Stimulated activated CD8-positive, alpha-beta memory T cell treated with anti-CD3 and anti-CD28 coated beads, Interleukin-7, amount 100 ng/mL, for 1 hour (primary cell): ENCODE data around the gene HMGXB3.
A peak's percentile ranks its signal among the peaks of the same experiment; 100 is the strongest.

ENCODE experiments used
- DNase-seq, 2 donors: peaks; one replicate each; pipeline ENCODE4 v3.0.0-alpha.2; 2020; ENCODE audit warnings: low read depth in 2 of 2

HMGXB3 gene

DNA sequence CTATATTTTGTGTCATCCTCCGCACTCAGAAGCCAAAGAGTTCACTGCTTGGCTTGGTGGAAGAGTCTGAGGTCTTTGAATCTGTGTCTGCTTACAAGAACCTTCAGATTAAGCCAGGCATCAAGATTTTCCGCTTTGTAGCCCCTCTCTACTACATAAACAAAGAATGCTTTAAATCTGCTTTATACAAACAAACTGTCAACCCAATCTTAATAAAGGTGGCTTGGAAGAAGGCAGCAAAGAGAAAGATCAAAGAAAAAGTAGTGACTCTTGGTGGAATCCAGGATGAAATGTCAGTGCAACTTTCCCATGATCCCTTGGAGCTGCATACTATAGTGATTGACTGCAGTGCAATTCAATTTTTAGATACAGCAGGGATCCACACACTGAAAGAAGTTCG lies 19.3 kb upstream of the HMGXB3 start:
- DNase-seq = no peak

DNA sequence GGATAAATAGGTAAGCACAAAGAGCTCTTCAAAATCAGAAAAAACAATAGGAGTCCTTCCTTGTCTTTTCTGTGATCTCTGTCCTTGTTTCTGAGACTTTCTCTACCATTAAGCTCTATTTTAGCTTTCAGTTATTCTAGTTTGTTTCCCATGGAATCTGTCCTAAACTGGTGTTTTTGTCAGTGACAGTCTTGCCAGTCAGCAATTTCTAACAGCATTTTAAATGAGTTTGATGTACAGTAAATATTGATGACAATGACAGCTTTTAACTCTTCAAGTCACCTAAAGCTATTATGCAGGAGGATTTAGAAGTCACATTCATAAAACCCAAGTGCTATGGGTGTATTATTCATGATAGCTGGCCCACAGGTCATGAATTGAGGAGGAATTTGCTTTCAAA lies 18.0 kb upstream of the HMGXB3 start:
- no peak for DNase-seq

DNA sequence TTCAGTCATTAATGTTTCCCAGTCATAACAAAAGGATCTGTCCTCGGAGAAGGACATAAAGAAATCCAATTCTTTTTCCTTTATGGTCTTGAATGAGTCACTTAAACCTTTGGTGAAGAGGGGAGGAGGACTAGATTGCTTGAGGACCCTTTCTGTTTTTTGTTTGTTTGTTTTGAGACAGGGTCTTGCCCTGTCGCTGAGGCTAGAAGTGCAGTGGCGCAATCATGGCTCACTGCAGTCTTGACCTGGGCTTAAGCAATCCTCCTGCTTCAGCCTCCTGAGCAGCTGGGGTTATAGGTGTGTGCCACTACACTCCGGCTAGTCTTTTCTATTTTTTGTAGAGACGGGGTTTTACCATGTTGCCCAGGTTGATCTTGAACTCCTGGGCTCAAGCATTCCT lies 12.4 kb upstream of the HMGXB3 start:
- DNase-seq = no peak

DNA sequence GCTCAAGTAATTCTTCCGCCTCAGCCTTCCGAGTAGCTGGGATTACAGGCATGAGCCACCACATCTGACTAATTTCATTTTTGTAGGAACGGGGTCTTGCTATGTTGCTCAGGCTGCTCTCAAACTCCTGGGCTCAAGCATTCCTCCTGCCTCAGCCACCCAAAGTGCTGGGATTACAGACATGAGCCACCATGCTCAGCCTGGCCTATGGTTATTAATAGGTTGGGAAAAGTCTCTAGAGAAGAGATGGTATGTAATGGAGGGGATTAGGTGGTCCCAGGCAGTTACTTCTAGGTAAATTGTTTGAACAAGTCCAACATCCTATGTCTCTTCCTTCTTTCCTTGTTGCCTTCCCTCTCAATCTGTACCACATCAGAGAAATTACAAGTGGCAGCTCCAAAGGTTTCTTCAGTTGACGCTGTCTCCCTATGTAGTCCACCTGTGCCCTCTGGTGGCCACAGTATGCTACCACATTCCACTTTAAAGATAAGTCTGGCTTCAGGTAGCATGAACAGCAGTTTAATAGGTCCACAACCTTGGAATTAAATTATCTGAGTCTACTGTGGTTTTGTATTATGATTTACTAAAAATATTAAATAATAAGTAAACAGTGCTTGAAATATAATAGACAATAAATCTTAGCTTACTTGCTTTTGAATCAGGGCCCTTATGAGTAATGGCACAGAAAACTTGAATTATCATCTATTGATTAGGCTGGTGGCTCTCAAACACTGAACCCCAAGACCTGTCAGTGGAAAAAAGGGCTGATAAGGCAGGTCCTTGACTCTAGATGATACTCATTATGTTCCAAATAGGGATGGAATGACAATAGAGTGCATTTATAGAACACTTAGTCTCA lies 9.8 kb upstream of the HMGXB3 start:
- peak; percentile 9 to 41 for DNase-seq

DNA sequence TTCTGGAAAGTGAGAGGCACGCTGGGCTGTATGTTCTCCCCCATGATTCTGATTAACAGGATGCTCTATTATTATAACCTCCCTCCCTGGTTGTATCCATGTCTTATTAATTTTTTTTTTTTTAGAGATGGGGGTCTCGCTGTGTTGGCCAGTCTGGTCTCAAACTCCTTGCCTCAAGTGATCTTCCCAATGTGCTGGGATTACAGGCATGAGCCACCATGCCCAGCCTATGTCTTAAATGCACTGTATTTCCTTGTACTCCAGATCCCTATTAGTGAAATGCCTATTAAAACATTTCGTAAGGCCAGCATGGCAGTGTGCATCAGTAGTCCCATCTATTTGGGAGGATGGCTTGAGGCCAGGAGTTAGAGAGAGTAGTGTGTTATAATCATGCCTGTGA lies 7.1 kb upstream of the HMGXB3 start:
- DNase-seq = no peak

DNA sequence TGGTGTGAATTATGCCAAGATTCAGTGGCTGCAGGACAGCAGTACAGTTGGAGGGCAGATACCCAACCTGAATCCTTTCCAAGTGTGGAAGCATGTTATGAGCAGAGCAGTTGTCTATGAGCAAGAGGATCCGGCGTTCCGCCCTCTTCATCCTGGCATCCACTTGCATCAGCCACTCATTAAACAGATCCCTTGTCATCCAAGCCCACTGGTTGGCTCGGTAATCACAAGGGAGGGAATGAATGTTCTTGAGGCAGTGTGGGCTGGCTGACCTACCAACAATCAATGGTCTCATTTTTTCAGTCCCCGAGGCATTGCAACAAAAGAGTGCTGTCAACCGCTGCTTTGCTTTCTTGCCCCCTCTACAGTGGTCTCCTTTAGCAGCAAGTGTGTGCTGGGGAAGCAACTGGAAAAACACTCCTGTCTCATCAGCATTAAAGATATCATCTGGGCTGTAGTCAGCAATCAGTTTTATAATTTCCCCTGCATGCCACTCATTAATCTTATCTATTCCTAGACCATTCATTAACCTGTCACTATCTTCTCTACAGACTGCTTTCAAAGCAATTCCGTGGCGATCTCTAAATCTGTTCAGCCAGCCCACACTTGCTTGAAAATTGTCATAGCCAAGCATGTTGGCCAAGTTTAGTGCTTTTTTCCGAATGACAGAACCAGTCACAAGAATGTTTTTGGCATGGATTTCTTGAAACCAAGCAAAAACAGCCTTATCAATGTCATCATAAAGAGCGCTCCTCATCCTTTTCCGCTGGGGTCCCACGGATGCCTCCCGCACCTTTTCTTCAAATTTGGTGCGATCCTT lies 4.9 kb upstream of the HMGXB3 start:
- DNase-seq = no peak

DNA sequence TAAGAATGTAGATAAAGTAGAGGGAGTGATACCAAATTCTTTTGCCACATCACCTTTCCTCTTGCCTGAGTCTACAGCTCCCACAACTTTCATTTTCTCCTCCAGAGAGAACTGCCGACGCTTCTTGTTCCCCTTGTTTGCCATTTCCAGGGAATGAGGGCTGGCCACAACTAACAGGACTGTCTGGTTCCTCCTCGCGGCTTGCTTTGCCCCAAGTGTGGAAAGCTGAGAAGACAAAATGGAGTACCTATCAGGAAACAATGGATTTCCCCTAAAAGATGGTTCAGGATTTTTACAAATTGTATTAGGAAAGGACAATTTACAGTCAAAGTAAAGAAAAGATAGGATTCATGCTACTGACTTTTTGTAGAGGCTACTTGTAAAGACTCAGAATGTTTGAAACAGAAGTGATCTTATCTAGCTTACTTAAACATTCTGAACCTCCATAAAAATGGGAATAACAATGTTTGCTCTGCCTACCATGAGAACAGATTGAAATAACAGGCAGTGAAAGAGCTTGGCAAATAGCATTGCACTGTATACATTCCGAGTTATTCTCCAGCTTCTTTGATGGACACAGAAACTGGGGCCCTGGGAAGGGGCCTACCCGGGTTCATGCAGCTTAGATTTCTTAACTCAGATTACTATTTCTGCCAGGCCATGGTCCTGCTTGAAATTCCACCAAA lies 4.2 kb upstream of the HMGXB3 start:
- DNase-seq = no peak

DNA sequence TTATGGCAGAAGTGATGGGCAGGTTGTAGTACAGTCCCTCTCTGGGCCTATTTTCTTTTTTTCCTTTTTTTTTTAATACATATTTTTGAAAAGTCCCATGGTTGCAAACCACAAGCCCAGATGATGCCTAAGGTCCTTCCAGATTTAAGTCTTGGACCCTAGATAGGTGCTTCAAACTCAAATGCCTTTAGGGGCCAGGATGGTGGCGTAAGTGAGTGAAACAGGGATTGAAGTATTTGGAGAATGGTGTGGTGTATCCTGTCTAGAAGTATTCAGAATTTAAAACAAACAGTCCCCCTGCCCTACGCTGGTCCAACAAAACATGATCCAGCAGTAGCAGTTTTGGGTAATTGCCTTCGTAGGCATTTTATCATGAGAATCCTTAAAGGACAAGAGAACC lies 2.3 kb upstream of the HMGXB3 start:
- DNase-seq = no peak

DNA sequence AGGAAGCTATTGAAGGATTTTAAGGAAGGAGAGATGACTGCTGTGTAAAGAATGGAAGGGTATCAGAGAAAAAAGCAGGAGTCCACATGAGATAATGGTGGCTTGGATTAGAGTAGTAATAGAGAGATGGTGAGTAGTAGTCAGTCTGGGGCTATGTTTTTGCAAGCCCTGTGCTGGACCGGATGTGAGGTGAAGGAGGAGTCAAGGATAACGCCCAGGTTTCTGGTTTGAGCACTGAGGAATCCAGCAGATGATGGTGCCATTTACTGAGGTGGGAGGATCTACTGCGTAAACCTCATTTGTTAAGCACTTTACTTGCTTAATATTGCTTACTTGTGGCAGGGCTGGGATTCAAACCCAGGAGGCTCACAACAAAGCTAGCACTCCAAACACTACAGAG lies 1.2 kb upstream of the HMGXB3 start:
- no peak for DNase-seq

DNA sequence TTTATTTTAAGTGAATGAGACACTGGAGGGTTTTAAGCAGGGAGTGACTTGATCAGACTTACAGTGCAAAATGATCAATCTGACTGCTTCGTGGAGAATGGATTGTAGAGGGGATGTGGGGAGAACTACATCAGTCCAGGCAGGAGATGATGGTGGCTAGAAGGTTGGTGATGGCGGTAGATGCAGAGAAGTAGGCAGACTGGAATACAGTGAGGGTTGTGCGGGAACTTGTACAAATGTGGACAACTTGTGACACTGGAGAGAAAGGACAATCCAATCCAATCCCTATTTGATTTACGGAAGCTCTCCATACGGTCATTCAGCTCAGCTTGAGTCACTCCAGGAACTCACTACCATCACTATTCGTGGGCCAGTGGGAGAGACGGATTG lies 678 bp upstream of the HMGXB3 start:
- DNase-seq = no peak

DNA sequence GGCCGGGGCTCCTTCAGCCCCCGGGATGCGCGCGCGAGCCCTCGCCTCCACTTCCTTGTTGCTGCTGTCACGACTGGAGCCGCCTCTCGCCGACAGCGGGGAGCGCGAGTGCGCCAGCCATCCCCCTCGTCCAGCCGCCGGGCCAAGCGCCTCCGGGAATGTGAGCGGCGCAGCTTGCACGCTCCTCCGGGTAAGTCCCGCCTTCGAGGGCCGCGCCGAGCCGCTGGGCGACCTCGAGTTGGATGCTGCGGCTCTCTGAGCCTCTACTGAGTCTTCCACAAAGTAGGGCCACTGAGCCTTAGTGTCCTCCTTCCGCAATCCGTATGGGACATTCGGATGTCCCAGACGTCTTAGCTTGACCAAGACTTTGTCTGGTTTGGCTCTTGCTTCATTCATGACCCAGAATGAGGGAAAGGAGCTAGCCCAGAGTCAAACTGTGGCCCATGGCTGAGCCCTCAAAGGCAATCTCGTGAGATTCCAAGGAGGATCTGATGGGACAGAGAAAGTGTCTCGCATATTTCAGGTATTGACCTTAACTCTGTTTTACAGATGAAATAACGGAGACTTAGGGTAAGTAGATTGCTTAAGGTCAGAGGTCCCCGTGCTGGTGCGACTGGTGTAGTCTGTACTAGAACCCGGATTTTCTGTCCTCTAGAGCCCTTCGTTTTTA lies 586 bp downstream of the HMGXB3 start:
- peak in 1 of 2 donors; percentile 2 for DNase-seq

DNA sequence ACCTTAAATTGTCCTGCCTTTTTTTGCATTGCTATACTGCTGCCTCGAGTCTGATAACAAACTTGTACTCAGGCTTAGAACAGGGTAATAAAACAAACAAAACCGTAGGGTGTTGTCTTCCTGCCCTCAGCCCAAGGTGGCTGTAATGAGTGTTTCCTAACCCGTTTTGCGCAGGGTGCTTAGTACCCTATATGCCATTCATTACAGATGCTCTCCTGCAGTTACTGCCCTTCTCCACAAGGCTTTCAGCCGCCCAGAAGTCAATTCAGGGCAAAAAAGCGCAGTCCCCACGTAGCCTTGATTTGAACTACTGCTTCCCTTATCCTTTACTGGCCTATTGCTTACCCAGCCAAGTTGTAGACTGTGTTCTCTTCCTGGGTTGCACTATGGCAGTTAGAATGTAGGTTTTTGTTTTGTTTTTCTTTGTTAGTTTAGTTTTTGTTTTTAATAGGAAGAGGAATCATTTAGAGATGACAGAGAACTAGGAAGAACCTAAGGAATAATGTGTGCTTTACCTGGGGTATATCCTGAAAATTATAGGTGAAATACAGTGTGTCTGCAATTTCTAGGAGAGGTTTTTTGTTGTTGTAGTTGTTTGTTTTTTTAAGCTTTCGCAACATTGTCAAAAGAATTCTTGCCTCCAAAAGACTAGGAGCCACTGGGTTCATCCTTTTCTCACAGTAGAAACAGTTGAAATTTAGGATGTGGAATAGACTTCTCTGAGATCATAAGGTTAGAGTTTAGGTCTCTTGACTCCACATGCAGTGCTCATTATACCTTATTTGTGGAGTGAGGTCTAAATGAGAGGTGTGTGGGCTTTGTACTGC lies 1.3 kb downstream of the HMGXB3 start:
- peak; percentile 5 to 29 for DNase-seq

DNA sequence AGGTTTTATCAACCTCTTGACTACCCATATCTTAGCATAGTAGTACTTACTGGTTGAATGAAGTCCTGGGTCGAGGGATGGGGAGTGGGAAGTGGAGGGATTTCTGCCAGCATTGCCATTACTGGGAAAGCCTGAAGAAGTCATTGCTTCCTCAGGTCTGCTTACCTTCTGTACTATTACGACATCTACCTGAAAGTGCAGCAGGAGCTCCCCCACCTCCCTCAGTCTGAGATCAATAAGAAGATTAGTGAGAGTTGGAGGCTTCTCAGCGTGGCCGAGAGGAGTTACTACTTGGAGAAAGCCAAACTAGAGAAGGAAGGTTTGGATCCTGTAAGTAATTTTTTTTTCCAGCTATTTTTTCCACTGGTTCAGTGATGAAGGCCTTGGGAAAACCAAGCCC lies 5.8 kb downstream of the HMGXB3 start:
- no peak for DNase-seq

DNA sequence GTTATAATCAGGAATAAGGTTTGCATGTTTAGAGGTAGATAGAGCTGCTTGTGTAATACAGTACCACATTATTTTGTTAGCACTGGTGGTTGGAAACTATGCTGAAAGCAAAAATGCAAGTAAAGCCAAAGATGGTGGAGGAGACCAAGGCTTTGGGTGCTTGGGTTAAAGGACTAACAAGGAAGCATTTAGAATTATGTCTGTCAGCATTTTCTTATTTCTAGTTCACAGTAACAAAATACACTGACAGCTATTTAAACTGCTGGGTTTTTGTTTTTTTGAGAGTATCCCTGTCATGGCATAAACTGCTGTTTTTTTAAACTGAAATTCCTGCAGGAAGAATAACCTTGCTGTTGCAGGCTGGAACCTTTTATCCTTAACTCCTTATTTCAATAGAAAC lies 6.5 kb downstream of the HMGXB3 start:
- DNase-seq = no peak

DNA sequence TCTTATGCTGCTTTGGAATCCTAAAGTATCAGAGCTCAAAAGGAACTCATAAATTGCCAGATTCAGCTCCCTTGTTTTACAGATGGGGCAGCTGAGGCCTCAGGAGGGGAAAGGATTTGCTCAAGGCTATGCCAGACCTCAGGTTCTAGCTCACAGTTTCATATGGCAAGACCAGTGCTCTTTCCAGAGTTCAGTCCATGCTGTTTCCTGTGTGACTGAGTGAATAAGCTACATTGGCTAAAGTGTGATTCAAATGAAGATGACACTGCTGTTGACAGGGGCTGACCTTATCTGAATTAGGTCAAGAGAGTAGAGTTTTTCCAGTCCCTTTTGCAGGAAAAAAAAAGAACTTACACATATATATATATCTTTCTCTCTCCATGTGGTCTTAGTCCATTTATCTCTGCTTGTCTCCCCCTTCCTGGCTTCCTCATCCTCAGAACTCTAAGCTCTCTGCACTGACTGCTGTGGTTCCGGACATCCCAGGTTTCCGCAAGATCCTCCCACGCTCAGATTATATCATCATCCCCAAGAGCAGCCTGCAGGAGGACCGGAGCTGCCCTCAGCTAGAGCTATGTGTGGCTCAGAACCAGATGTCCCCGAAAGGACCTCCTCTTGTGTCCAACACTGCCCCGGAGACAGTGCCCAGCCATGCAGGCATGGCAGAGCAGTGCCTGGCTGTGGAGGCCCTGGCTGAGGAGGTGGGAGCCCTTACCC lies 9.3 kb downstream of the HMGXB3 start:
- no peak for DNase-seq

DNA sequence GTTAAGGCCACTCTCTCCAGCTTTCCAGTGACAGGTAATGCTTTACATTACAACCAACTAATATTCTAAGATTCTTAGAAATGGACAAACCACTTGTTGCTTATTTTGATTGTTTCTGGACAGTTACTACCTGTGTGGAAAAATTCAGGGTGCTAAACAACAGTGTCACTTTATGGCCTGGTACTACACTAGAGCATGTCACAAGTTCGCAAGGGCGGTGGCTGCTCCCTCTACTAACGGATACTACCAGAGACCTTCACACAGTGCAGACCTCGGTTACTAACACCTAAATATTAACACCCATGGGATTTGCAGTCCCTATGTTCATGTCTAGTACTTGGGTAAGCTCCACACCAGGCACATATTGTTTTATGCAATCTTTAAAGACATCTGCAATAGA lies 13.4 kb downstream of the HMGXB3 start:
- no peak for DNase-seq

DNA sequence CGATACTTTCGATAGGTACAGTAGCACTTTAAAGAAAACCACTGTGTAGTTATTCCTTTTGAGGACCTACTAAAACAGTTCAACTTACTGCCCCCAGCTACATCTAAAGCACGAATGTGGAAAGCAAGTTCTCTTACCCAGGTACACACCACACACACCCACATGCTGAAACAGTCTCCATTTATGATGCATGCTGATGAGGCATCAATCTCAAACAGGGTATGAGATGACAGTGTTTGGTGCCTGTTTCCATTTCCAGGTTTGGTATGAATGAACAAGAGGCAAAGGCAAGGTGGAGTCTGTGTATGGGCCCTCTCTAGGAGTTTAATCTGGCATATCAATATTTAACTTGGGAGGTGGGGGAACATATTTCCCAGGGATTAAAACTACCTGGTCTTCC lies 13.9 kb downstream of the HMGXB3 start:
- DNase-seq = no peak

DNA sequence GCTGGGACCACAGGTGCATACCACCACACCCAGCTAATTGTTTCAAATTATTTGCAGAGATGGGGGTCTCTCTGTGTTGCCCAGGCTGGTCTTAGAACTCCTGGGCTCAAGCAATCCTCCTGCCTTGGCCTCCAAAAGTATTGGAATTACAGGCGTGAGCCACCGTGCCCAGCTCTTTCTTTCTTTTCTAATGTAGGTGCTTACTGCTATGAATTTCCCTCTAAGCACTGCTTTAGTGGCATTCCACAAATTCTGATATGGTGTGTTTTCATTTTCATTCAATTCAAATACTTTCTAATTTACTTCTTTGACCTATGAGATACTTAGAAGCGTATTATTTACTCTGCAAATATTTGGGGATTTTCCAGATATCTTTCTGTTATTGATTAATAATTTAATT lies 14.9 kb downstream of the HMGXB3 start:
- no peak for DNase-seq

DNA sequence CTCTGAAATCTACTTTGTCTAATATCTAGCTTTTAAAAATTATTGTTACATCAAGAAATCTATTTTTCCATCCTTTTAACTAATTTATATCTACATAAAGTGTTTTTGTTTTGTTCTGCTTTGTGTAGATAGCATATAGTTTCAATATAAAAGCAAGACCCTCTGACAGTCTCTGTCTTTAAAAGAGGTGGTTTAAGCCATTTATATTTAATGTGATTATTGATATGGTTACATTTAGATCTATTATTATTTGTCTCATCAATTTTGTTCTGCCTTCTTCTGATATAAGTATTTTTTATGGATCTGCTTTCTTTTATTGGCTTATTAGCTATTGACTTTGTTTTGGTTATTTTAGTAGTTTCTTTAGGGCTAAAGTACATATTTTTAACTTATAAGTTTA lies 16.0 kb downstream of the HMGXB3 start:
- DNase-seq = no peak

DNA sequence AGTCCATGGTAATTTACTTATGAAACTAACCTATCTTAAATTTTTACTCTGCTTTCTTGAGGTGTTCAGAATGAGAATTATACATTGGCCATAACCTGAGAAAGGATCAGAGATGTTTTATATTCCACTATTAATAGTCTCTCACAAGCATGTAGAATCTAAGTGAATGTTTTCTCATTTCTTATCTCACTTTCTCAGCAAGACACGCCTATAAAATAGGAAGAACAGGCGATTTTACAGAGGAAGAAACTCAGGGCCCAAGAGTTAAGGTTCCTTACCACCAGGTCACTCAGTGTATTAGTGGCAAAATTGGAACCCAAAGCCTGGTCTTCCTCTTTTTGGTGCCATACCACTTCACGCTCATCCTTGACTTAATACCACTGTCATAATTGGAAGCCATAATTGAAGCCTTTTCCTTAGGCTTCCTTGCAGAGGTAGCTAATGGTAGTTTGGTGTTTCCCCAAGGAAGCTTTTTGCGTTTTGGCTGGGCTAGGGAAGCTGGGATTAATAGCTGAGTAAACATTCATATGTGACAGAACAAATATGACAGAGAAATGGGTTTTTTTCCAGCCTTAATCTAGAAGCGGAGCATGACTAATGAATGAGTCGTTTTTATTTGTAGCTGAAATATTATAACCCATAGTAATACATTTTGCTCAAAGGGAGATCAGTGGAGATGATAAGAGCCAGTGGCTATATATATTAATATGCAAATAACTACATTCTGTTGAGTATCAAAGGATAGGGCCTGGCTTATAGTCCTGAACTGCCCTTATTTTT lies 16.9 kb downstream of the HMGXB3 start:
- no peak for DNase-seq
